MM.1S (cell line): ENCODE data around the gene ABCC3.

Experiments
- CTCF ChIP-seq: fragments of 300-600 bp; sonication (generic); IDR thresholded peaks from 2 replicates; pipeline ENCODE4 v1.5.1; 2016; ENCODE audit warnings: antibody characterized with exemption, low read length, mixed read lengths
- EZH2 ChIP-seq: fragments of 300-600 bp; sonication (generic); optimal IDR thresholded peaks from 2 replicates; pipeline ENCODE3; 2017; ENCODE audit warnings: low read depth, mild to moderate bottlenecking, antibody characterized with exemption, low read length, mixed read lengths

- TF ChIP-seq CTCF: no peak
- TF ChIP-seq EZH2: no peak
Observed at GRCh38 chr17:50659179-50659578, 24.5 kb downstream of the ABCC3 start.
